Skeletal muscle satellite cell (primary cell): ENCODE measurements around the gene LAMA1.
A peak's percentile ranks its signal among the peaks of the same experiment; 100 is the strongest.
"Not testable (repeated sequence)": the region's sequence is repeated elsewhere in the genome, so short reads cannot be mapped to it uniquely, and the experiment has no call there.

Experiments used
- H3K27me3 ChIP-seq: 2 replicates; pipeline ENCODE4 v1.7.0; 2013; ENCODE audit warnings: low read length; ENCODE audit not compliant: control insufficient read depth, insufficient read depth
- H3K36me3 ChIP-seq: 2 replicates; pipeline ENCODE4 v1.7.0; 2013; ENCODE audit warnings: mild to moderate bottlenecking, control low read depth, low read length; ENCODE audit not compliant: insufficient read depth
- H3K4me1 ChIP-seq: 2 replicates; pipeline ENCODE4 v1.7.0; 2013; ENCODE audit warnings: low read length; ENCODE audit not compliant: control insufficient read depth, insufficient read depth
- H3K4me2 ChIP-seq: 2 replicates; pipeline ENCODE4 v1.7.0; 2013; ENCODE audit warnings: mild to moderate bottlenecking, low read length
- H3K4me3 ChIP-seq: 2 replicates; pipeline ENCODE4 v1.7.0; 2013; ENCODE audit warnings: low read length
- H3K9ac ChIP-seq: 2 replicates; pipeline ENCODE4 v1.7.0; 2013; ENCODE audit warnings: mild to moderate bottlenecking, low read depth, low read length, moderate library complexity
- H3K9me3 ChIP-seq: replicated peaks from 2 replicates; pipeline ENCODE4 v1.7.0; 2013; ENCODE audit warnings: mild to moderate bottlenecking, control low read depth, low read length

Gene LAMA1

GRCh38 chr18:7144921-7145320 is 27.3 kb upstream of the LAMA1 start:
- H3K36me3 ChIP-seq, H3K9ac ChIP-seq, H3K4me3 ChIP-seq, H3K27me3 ChIP-seq, H3K4me2 ChIP-seq, H3K4me1 ChIP-seq, H3K9me3 ChIP-seq: not testable (repeated sequence)

- Histone ChIP-seq H3K4me2 (no peak overlapping the region), H3K4me3 (no peak overlapping the region), H3K9me3 (no peaks in the 10 kb centered on the region), H3K27me3 (no peaks in the 10 kb centered on the region), H3K4me1 (no peaks in the 10 kb centered on the region), H3K36me3 (no peaks in the 10 kb centered on the region), H3K9ac (no peak overlapping the region)
Measured at GRCh38 chr18:7141287-7141686, 23.7 kb upstream of the LAMA1 start.

GRCh38 chr18:7139409-7139808 is 21.8 kb upstream of the LAMA1 start:
- H3K9me3 ChIP-seq = no peaks in the 10 kb centered on the region
- no peaks in the 10 kb centered on the region for H3K36me3 ChIP-seq
- no peak overlapping the region for H3K9ac ChIP-seq
- H3K4me2 ChIP-seq = no peak overlapping the region
- no peaks in the 10 kb centered on the region for H3K27me3 ChIP-seq
- H3K4me1 ChIP-seq = no peaks in the 10 kb centered on the region
- no peak overlapping the region for H3K4me3 ChIP-seq

- H3K27me3 ChIP-seq = no peaks in the 10 kb centered on the region
- peaks cover 11% of the 10 kb centered on the region for H3K4me1 ChIP-seq
- H3K9me3 ChIP-seq = no peaks in the 10 kb centered on the region
- no peak overlapping the region for H3K4me2 ChIP-seq
- no peaks in the 10 kb centered on the region for H3K36me3 ChIP-seq
- no peak overlapping the region for H3K9ac ChIP-seq
- no peak overlapping the region for H3K4me3 ChIP-seq
Measured at GRCh38 chr18:7133181-7133580, 15.6 kb upstream of the LAMA1 start.

GRCh38 chr18:7132356-7133150 is 15.0 kb upstream of the LAMA1 start:
- Histone ChIP-seq H3K9ac (no peak overlapping the region), H3K36me3 (no peaks in the 10 kb centered on the region), H3K4me1 (peaks cover 11% of the 10 kb centered on the region), H3K27me3 (no peaks in the 10 kb centered on the region), H3K9me3 (no peaks in the 10 kb centered on the region), H3K4me2 (no peak overlapping the region), H3K4me3 (no peak overlapping the region)

DNA sequence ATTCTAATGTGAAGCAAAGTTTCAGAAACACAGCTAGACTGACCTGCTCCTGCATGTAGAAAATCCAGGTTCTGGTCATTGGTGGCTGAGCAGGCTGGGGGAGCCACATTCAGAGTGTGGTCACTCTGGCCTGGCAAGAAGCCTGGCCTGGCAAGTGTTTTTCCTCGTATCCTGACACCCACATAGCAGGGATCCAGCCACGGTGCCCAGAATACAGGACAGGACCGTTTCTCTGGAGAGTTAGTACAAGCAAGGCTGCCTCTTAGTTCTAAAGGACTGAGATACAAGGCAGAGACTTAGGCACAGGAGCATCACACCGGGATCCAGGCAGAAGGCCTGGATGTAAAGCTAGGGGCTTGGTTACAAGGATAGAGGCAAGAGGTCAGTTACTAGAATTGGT is 4.8 kb upstream of the LAMA1 start:
- Histone ChIP-seq H3K9me3 (no peaks in the 10 kb centered on the region), H3K4me1 (no peaks in the 10 kb centered on the region), H3K4me3 (no peak overlapping the region), H3K36me3 (no peaks in the 10 kb centered on the region), H3K4me2 (no peak overlapping the region), H3K27me3 (peaks cover 28% of the 10 kb centered on the region), H3K9ac (no peak overlapping the region)

- Histone ChIP-seq H3K4me3 (peak overlapping the region; percentile 74), H3K27me3 (peaks cover 26% of the 10 kb centered on the region), H3K4me1 (peaks cover 12% of the 10 kb centered on the region), H3K4me2 (peak overlapping the region; percentile 96), H3K9ac (peak overlapping the region; percentile 69), H3K36me3 (no peaks in the 10 kb centered on the region), H3K9me3 (no peaks in the 10 kb centered on the region)
Measured at GRCh38 chr18:7116792-7117389, 706 bp downstream of the LAMA1 start.

- Histone ChIP-seq H3K9me3 (no peaks in the 10 kb centered on the region), H3K4me2 (peak overlapping the region; percentile 96), H3K9ac (peak overlapping the region; percentile 69), H3K36me3 (no peaks in the 10 kb centered on the region), H3K4me1 (peaks cover 12% of the 10 kb centered on the region), H3K27me3 (peaks cover 26% of the 10 kb centered on the region), H3K4me3 (peak overlapping the region; percentile 74)
Measured at GRCh38 chr18:7116001-7116730, 1.4 kb downstream of the LAMA1 start.

DNA sequence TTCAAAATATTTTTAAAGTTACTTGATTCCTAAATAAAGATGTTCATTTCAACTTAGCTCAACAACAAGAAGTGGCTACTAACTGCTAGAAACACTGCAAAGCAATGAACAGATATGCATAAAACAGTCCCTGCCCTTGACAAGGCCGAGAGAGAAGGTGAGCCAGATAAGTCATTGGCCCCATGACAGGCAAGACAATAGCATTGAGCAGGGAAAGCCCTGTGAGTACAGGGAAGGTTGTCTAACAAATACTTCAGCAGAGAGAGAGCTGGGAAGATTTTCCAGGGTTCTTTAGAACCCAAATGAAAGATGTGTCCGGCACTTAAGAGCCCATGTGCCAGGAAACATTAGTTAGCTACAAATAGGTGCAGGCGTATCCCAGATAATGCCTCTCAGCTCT is 4.7 kb downstream of the LAMA1 start:
- Histone ChIP-seq H3K27me3 (peaks cover 13% of the 10 kb centered on the region), H3K9ac (no peak overlapping the region), H3K4me3 (no peak overlapping the region), H3K4me2 (no peak overlapping the region), H3K4me1 (peaks cover 12% of the 10 kb centered on the region), H3K9me3 (no peaks in the 10 kb centered on the region), H3K36me3 (no peaks in the 10 kb centered on the region)

DNA sequence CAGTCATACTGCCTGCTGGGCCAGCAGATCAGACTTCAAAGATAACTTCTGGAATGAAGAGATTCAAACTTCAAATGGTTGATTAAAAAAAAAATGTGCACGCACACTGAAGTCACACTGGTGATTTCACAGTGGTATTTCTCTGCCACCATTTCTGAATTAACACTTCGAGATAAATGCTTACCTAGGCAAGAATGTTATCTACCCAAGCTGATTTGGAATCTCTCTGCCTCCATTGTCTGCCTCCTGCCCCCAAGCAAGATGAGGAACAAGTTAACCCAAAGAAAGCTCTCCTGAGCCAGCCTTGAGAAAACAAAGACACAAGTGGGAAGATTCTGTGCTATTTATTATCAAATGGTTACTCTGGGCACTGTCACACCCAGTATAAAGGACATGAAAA is 6.5 kb downstream of the LAMA1 start:
- Histone ChIP-seq H3K36me3 (no peaks in the 10 kb centered on the region), H3K4me2 (no peak overlapping the region)

DNA sequence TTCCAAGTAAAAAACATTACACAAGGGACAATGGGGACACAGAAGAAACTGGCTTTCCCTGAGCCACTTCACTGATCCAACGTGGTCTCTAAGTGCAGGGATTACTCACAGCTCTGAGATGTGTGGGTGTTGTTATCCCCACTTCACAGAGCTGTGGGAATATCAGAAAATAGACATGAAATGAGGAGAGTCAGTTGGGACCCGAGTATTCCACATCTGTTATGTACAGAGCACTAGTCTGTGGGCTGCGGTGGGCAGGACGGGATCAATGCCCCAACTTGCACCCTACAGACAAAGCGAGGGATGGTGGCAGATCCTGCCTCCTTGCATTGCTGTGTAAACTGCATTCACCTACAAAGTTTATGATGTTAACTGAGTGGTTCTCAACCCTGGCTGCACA is 11.7 kb downstream of the LAMA1 start:
- no peak overlapping the region for H3K9ac ChIP-seq
- H3K4me1 ChIP-seq = peaks cover 3% of the 10 kb centered on the region
- no peaks in the 10 kb centered on the region for H3K9me3 ChIP-seq
- H3K4me2 ChIP-seq = no peak overlapping the region
- no peaks in the 10 kb centered on the region for H3K27me3 ChIP-seq
- H3K4me3 ChIP-seq = no peak overlapping the region
- H3K36me3 ChIP-seq = no peaks in the 10 kb centered on the region

More for the DNA sequence above, 6.5 kb downstream of the LAMA1 start:
- peaks cover 4% of the 10 kb centered on the region for H3K27me3 ChIP-seq
- no peak overlapping the region for H3K9ac ChIP-seq
- H3K9me3 ChIP-seq = no peaks in the 10 kb centered on the region
- H3K4me1 ChIP-seq = peaks cover 4% of the 10 kb centered on the region
- no peak overlapping the region for H3K4me3 ChIP-seq
